ENCODE results near the gene CBX2.

DNA sequence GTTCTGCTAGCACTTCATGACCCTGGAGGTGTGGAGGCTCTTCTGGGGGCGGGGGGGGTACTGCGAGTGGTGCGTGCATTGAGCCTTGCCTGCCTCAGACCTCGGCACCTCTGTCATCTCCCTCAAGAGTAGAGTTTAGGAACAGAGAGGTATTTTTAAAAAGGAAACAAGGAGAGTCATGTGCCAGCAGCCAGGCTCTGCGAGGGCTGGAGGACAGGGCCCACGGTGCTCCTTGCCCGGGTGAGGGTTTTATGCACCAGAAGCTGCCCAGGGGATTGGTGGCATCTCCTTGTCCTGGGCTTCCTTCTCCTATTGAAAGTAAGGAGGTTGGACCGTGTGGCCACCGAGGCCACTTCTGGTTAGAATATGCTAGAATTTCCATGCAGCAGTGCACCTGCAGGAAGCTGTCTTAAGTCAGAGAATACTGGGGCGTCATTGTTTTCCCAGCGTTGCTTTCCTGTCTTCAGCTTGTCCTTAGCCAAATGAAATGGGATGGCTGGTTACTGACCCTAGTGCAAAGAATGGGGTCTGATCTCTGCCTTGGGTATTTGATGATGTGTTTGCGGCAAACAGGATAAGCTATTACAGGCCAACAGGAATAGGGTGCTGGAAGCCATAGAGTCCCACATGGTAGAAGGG, 3.2 kb downstream of the CBX2 start:
- TF ChIP-seq, protein P1, sequence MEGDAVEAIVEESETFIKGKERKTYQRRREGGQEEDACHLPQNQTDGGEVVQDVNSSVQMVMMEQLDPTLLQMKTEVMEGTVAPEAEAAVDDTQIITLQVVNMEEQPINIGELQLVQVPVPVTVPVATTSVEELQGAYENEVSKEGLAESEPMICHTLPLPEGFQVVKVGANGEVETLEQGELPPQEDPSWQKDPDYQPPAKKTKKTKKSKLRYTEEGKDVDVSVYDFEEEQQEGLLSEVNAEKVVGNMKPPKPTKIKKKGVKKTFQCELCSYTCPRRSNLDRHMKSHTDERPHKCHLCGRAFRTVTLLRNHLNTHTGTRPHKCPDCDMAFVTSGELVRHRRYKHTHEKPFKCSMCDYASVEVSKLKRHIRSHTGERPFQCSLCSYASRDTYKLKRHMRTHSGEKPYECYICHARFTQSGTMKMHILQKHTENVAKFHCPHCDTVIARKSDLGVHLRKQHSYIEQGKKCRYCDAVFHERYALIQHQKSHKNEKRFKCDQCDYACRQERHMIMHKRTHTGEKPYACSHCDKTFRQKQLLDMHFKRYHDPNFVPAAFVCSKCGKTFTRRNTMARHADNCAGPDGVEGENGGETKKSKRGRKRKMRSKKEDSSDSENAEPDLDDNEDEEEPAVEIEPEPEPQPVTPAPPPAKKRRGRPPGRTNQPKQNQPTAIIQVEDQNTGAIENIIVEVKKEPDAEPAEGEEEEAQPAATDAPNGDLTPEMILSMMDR (IDR thresholded peaks at IDR 0.05) = no peak
- TF ChIP-seq SMC3 (IDR thresholded peaks at IDR 0.05) (no peak), REST (IDR thresholded peaks at IDR 0.05) (no peak), HOXA7 (CRISPR knock-in tag; IDR thresholded peaks at IDR 0.05) (no peak), RFX5 (IDR thresholded peaks at IDR 0.05) (no peak), POLR2A (IDR thresholded peaks at IDR 0.05; ENCODE audit: low read length) (no peak), NPAS2 (CRISPR knock-in tag; IDR thresholded peaks at IDR 0.05; ENCODE audit: borderline replicate concordance) (no peak), HDAC2 (IDR thresholded peaks at IDR 0.05) (no peak), CHD2 (IDR thresholded peaks at IDR 0.05; ENCODE audit: low read length, partially characterized antibody) (no peak), RAD21 (conservative IDR thresholded peaks at IDR 0.05 in 1 of 2, IDR thresholded peaks at IDR 0.05 in 1 of 2) (no peak), MAFK (IDR thresholded peaks at IDR 0.05; ENCODE audit: partially characterized antibody) (no peak), ESRRA (IDR thresholded peaks at IDR 0.05; ENCODE audit: borderline replicate concordance, low read length) (no peak), BHLHE40 (IDR thresholded peaks at IDR 0.05; ENCODE audit: low read depth, low read length) (no peak)
